ENCODE results near the gene KCNQ5. TPM values are rescaled to one million over a fixed set of nuclear protein-coding genes. Genes with fewer than 3 reads are reported as not detected.

The KCNQ5 gene
- total and polyA plus RNA-seq, 10 of the 15 experiments (the other 5 are each of a cell fraction or from before 2014, with no cell fraction given) = 0.60 to 16.2 (median 3.2) TPM

DNA sequence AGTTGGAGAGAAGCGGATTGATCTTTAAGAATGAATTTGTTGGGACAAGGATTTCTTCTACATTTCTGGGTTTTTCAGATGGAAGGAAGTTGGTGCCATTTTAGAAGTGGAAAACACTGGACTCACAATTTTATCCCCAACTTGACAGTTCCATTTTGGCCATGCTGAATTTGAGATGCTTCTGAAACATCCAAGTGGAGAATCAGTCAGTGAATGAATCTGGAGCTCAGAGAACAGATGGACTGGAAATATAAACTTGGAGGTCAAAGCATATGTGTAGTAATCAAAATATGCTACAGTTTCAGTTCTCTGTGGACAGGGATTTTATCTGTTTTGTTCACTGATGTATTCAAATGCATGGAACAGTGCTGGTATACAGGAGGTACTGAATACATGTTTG is 89.9 kb downstream of the KCNQ5 start (continued):
- TF ChIP-seq, protein P1, sequence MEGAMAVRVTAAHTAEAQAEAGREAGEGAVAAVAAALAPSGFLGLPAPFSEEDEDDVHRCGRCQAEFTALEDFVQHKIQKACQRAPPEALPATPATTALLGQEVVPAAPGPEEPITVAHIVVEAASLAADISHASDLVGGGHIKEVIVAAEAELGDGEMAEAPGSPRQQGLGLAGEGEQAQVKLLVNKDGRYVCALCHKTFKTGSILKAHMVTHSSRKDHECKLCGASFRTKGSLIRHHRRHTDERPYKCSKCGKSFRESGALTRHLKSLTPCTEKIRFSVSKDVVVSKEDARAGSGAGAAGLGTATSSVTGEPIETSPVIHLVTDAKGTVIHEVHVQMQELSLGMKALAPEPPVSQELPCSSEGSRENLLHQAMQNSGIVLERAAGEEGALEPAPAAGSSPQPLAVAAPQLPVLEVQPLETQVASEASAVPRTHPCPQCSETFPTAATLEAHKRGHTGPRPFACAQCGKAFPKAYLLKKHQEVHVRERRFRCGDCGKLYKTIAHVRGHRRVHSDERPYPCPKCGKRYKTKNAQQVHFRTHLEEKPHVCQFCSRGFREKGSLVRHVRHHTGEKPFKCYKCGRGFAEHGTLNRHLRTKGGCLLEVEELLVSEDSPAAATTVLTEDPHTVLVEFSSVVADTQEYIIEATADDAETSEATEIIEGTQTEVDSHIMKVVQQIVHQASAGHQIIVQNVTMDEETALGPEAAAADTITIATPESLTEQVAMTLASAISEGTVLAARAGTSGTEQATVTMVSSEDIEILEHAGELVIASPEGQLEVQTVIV (IDR thresholded peaks at IDR 0.05; ENCODE audit: borderline replicate concordance, partially characterized antibody) = no peak
- TF ChIP-seq ATF3 (IDR thresholded peaks at IDR 0.05; ENCODE audit: borderline replicate concordance, extremely low read depth, low read depth, low read length) = no peak
- TF ChIP-seq GABPA (IDR thresholded peaks at IDR 0.05; ENCODE audit: low read depth) = no peak
- no peak for TF ChIP-seq CBFB (IDR thresholded peaks at IDR 0.05; ENCODE audit: low read depth)
- TF ChIP-seq ELK1 (IDR thresholded peaks at IDR 0.05; ENCODE audit: low read depth, low read length) = no peak
- TF ChIP-seq BMI1 (IDR thresholded peaks at IDR 0.05; ENCODE audit: borderline replicate concordance) = no peak
- no peak for TF ChIP-seq SMC3 (IDR thresholded peaks at IDR 0.05; ENCODE audit: borderline replicate concordance, low read length)
- no peak for TF ChIP-seq RBBP5 (conservative IDR thresholded peaks at IDR 0.05)
- TF ChIP-seq SP1 (IDR thresholded peaks at IDR 0.05; ENCODE audit: low read depth, low read length) = no peak
- TF ChIP-seq, protein P2, sequence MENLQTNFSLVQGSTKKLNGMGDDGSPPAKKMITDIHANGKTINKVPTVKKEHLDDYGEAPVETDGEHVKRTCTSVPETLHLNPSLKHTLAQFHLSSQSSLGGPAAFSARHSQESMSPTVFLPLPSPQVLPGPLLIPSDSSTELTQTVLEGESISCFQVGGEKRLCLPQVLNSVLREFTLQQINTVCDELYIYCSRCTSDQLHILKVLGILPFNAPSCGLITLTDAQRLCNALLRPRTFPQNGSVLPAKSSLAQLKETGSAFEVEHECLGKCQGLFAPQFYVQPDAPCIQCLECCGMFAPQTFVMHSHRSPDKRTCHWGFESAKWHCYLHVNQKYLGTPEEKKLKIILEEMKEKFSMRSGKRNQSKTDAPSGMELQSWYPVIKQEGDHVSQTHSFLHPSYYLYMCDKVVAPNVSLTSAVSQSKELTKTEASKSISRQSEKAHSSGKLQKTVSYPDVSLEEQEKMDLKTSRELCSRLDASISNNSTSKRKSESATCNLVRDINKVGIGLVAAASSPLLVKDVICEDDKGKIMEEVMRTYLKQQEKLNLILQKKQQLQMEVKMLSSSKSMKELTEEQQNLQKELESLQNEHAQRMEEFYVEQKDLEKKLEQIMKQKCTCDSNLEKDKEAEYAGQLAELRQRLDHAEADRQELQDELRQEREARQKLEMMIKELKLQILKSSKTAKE (IDR thresholded peaks at IDR 0.05; ENCODE audit: low read depth, poor library complexity, severe bottlenecking) = no peak
- TF ChIP-seq, protein P3, sequence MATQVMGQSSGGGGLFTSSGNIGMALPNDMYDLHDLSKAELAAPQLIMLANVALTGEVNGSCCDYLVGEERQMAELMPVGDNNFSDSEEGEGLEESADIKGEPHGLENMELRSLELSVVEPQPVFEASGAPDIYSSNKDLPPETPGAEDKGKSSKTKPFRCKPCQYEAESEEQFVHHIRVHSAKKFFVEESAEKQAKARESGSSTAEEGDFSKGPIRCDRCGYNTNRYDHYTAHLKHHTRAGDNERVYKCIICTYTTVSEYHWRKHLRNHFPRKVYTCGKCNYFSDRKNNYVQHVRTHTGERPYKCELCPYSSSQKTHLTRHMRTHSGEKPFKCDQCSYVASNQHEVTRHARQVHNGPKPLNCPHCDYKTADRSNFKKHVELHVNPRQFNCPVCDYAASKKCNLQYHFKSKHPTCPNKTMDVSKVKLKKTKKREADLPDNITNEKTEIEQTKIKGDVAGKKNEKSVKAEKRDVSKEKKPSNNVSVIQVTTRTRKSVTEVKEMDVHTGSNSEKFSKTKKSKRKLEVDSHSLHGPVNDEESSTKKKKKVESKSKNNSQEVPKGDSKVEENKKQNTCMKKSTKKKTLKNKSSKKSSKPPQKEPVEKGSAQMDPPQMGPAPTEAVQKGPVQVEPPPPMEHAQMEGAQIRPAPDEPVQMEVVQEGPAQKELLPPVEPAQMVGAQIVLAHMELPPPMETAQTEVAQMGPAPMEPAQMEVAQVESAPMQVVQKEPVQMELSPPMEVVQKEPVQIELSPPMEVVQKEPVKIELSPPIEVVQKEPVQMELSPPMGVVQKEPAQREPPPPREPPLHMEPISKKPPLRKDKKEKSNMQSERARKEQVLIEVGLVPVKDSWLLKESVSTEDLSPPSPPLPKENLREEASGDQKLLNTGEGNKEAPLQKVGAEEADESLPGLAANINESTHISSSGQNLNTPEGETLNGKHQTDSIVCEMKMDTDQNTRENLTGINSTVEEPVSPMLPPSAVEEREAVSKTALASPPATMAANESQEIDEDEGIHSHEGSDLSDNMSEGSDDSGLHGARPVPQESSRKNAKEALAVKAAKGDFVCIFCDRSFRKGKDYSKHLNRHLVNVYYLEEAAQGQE (IDR thresholded peaks at IDR 0.05; ENCODE audit: low read depth, low read length) = no peak

Measured in GM12878 (cell line).